Muscle of leg (tissue), 11 donors: Measurements from ENCODE around the gene NOA1. TPM values are rescaled to one million over a fixed set of nuclear protein-coding genes. Genes with fewer than 3 reads are reported as not detected.

Experiments used
- DNase-seq: peaks from one replicate; pipeline ENCODE4 v3.0.0; 2013
- H3K27ac ChIP-seq: one replicate; pipeline ENCODE4 v1.5.1; 2013; ENCODE audit warnings: mild to moderate bottlenecking, low read length, control low read depth
- H3K27me3 ChIP-seq: one replicate; pipeline ENCODE4 v1.6.1; 2013; ENCODE audit warnings: low read length; ENCODE audit not compliant: control insufficient read depth, insufficient read depth
- H3K36me3 ChIP-seq: one replicate; pipeline ENCODE4 v1.6.1; 2013; ENCODE audit warnings: low read length; ENCODE audit not compliant: control insufficient read depth, insufficient read depth
- H3K4me1 ChIP-seq: one replicate; pipeline ENCODE4 v1.6.1; 2013; ENCODE audit warnings: low read length; ENCODE audit not compliant: control insufficient read depth, insufficient read depth
- H3K4me3 ChIP-seq: one replicate; pipeline ENCODE4 v1.5.1; 2013; ENCODE audit warnings: low read length, control low read depth
- H3K9me3 ChIP-seq: replicated peaks from 2 replicates; pipeline ENCODE4 v1.6.1; 2013; ENCODE audit warnings: low read depth, low read length; ENCODE audit not compliant: control insufficient read depth
- WGBS: methylation state at CpG from one replicate; pipeline ENCODE4 v1.1.5; 2013; ENCODE audit warnings: missing lambda C conversion rate; ENCODE audit not compliant: insufficient coverage; 5-methylcytosine and 5-hydroxymethylcytosine counted together
- polyA plus RNA-seq, 8 donors: library from polyadenylated mRNA; unstranded; fragments of 120-200 nt; gene quantifications; one replicate each; pipeline versions ENCODE4 v1.2.1 to v1.2.3, GENCODE V29; 2013; ENCODE audit warnings: inconsistent platforms in 1 of 8, low replicate concordance in 1 of 8; ENCODE audit not compliant: insufficient read length in 8 of 8, insufficient read depth in 1 of 8
- total RNA-seq: library from RNA; stranded (reverse); fragments of 120-200 nt; gene quantifications from one replicate; pipeline ENCODE4 v1.2.4, GENCODE V29; 2013

NOA1 gene
- total and polyA plus RNA-seq, 9 donors = 12.6 to 20.6 (median 18.0) TPM

- Histone ChIP-seq H3K4me3 (no peak overlapping the region), H3K27me3 (no peaks in the 10 kb centered on the region), H3K4me1 (no peaks in the 10 kb centered on the region), H3K36me3 (peaks cover 31% of the 10 kb centered on the region), H3K27ac (no peak overlapping the region), H3K9me3 (no peaks in the 10 kb centered on the region)
- no peak for DNase-seq
- no CpG with 5 or more reads among the region's 3 CpGs for WGBS
Observed at GRCh38 chr4:56986952-56987351, 9.5 kb upstream of the NOA1 start.

GRCh38 chr4:56986192-56986591 is 8.8 kb upstream of the NOA1 start:
- Histone ChIP-seq H3K27me3 (no peaks in the 10 kb centered on the region), H3K4me3 (no peak overlapping the region), H3K27ac (no peak overlapping the region), H3K36me3 (peaks cover 27% of the 10 kb centered on the region), H3K4me1 (no peaks in the 10 kb centered on the region), H3K9me3 (no peaks in the 10 kb centered on the region)
- WGBS = no CpG with 5 or more reads among the region's 1 CpG
- DNase-seq = no peak

GRCh38 chr4:56981795-56982201 is 4.4 kb upstream of the NOA1 start:
- H3K9me3 ChIP-seq = no peaks in the 10 kb centered on the region
- no peaks in the 10 kb centered on the region for H3K27me3 ChIP-seq
- H3K27ac ChIP-seq = no peak overlapping the region
- H3K4me3 ChIP-seq = no peak overlapping the region
- no CpG with 5 or more reads among the region's 4 CpGs for WGBS
- peaks cover 10% of the 10 kb centered on the region for H3K36me3 ChIP-seq
- peaks cover 5% of the 10 kb centered on the region for H3K4me1 ChIP-seq
- no peak for DNase-seq

- Histone ChIP-seq H3K4me1 (peaks cover 20% of the 10 kb centered on the region), H3K27ac (peak overlapping the region; percentile 95), H3K9me3 (no peaks in the 10 kb centered on the region), H3K4me3 (peak overlapping the region; percentile 87), H3K36me3 (peaks cover 2% of the 10 kb centered on the region), H3K27me3 (no peaks in the 10 kb centered on the region)
- 0% methylated on average over 2 of the region's 21 CpGs for WGBS
- DNase-seq = peak; percentile 8
Observed at GRCh38 chr4:56979421-56980072, 2.1 kb upstream of the NOA1 start.

GRCh38 chr4:56978750-56979303 is 1.4 kb upstream of the NOA1 start, which contains the start of gene POLR2B:
Gene POLR2B, plus strand, starts transcription at chr4:56978896. Its CDS starts 90 bp downstream, at chr4:56978986.
- H3K9me3 ChIP-seq = no peaks in the 10 kb centered on the region
- WGBS = 0% methylated on average over 27 of the region's 37 CpGs
- peak within 1 kb of the TSS; percentile 95 for H3K27ac ChIP-seq
- H3K4me3 ChIP-seq = peak within 1 kb of the TSS; percentile 87
- H3K4me1 ChIP-seq = peaks cover 20% of the 10 kb centered on the region
- no peaks in the 10 kb centered on the region for H3K27me3 ChIP-seq
- H3K36me3 ChIP-seq = peaks cover 2% of the 10 kb centered on the region
- peak; percentile 98 for DNase-seq

- H3K36me3 ChIP-seq = peaks cover 19% of the 10 kb centered on the region
- peaks cover 20% of the 10 kb centered on the region for H3K4me1 ChIP-seq
- H3K4me3 ChIP-seq = peak overlapping the region; percentile 87
- no peak for DNase-seq
- H3K9me3 ChIP-seq = peaks cover 2% of the 10 kb centered on the region
- no peaks in the 10 kb centered on the region for H3K27me3 ChIP-seq
- peak overlapping the region; percentile 83 for H3K27ac ChIP-seq
- WGBS = under 1% methylated on average over 46 of the region's 46 CpGs
Observed at GRCh38 chr4:56976837-56977320, 527 bp downstream of the NOA1 start.

GRCh38 chr4:56976283-56976836 is 1.0 kb downstream of the NOA1 start:
- Histone ChIP-seq H3K4me1 (peaks cover 20% of the 10 kb centered on the region), H3K4me3 (peak overlapping the region; percentile 87)

GRCh38 chr4:56973336-56973735 is 4.1 kb downstream of the NOA1 start:
- H3K9me3 ChIP-seq = peaks cover 2% of the 10 kb centered on the region
- no peak overlapping the region for H3K4me3 ChIP-seq
- H3K27ac ChIP-seq = no peak overlapping the region
- DNase-seq = no peak
- no peaks in the 10 kb centered on the region for H3K27me3 ChIP-seq
- 100% methylated on average over 1 of the region's 3 CpGs for WGBS
- H3K36me3 ChIP-seq = peaks cover 36% of the 10 kb centered on the region
- H3K4me1 ChIP-seq = peaks cover 15% of the 10 kb centered on the region

More at GRCh38 chr4:56976283-56976836, 1.0 kb downstream of the NOA1 start:
- peaks cover 2% of the 10 kb centered on the region for H3K9me3 ChIP-seq
- H3K36me3 ChIP-seq = peaks cover 22% of the 10 kb centered on the region
- no peaks in the 10 kb centered on the region for H3K27me3 ChIP-seq
- WGBS = 1% methylated on average over 34 of the region's 35 CpGs
- no peak overlapping the region for H3K27ac ChIP-seq
- peak; percentile 13 for DNase-seq

GRCh38 chr4:56972809-56973208 is 4.6 kb downstream of the NOA1 start:
- no peak overlapping the region for H3K27ac ChIP-seq
- no peak for DNase-seq
- H3K4me1 ChIP-seq = peaks cover 15% of the 10 kb centered on the region
- no peak overlapping the region for H3K4me3 ChIP-seq
- H3K36me3 ChIP-seq = peaks cover 36% of the 10 kb centered on the region
- peaks cover 2% of the 10 kb centered on the region for H3K9me3 ChIP-seq
- H3K27me3 ChIP-seq = no peaks in the 10 kb centered on the region

- H3K27me3 ChIP-seq = no peaks in the 10 kb centered on the region
- H3K9me3 ChIP-seq = peaks cover 2% of the 10 kb centered on the region
- peaks cover 36% of the 10 kb centered on the region for H3K36me3 ChIP-seq
- no peak overlapping the region for H3K27ac ChIP-seq
- peaks cover 15% of the 10 kb centered on the region for H3K4me1 ChIP-seq
- WGBS = 100% methylated on average over 1 of the region's 2 CpGs
- H3K4me3 ChIP-seq = no peak overlapping the region
- DNase-seq = no peak
Observed at GRCh38 chr4:56972389-56972788, 5.0 kb downstream of the NOA1 start.
